Uterus (tissue), 4 donors: Measurements from ENCODE around the gene ZNF286A. TPM values are rescaled to one million over a fixed set of nuclear protein-coding genes. Genes with fewer than 3 reads are reported as not detected.
"Not testable (repeated sequence)": the region's sequence is repeated elsewhere in the genome, so short reads cannot be mapped to it uniquely, and the experiment has no call there.

Source experiments
- DNase-seq, 2 donors: peaks; one replicate each; pipeline ENCODE4 v3.0.0-alpha.2; 2019 to 2020
- H3K27ac ChIP-seq, 2 donors: fragments of 200-600 bp; sonication (generic); 1 replicate in 1 of 2; 2 replicates in 1 of 2; pipeline ENCODE4 v1.5.1; 2016 to 2018
- H3K27me3 ChIP-seq, 2 donors: fragments of 200-600 bp; sonication (generic); one replicate each; pipeline ENCODE4 v1.5.1; 2018 to 2019; ENCODE audit warnings: control low read depth in 1 of 2
- H3K36me3 ChIP-seq, 2 donors: fragments of 200-600 bp; sonication (generic); one replicate each; pipeline ENCODE4 v1.5.1; 2019; ENCODE audit warnings: control low read depth in 1 of 2
- H3K4me1 ChIP-seq, 2 donors: fragments of 200-600 bp; sonication (generic); one replicate each; pipeline ENCODE4 v1.5.1; 2018 to 2019; ENCODE audit warnings: control low read depth in 1 of 2
- H3K4me3 ChIP-seq, 2 donors: fragments of 200-600 bp; sonication (generic); 1 replicate in 1 of 2; 2 replicates in 1 of 2; pipeline ENCODE4 v1.5.1; 2018 to 2019; ENCODE audit warnings: mild to moderate bottlenecking in 1 of 2
- H3K9me3 ChIP-seq, 2 donors: fragments of 200-600 bp; sonication (generic); one replicate each; pipeline ENCODE4 v1.5.1; 2019; ENCODE audit warnings: control low read depth in 1 of 2
- CTCF ChIP-seq, 4 experiments: fragments of 200-600 bp in 2 of 4; fragments of 450-650 bp in 2 of 4; sonication (generic) in 2 of 4; IDR thresholded peaks; one replicate each; pipeline ENCODE4 v1.5.1; 2016 to 2019; ENCODE audit warnings: antibody characterized with exemption in 4 of 4, mild to moderate bottlenecking in 2 of 4, moderate library complexity in 1 of 4
- POLR2A ChIP-seq, 2 donors: fragments of 450-650 bp; IDR thresholded peaks; one replicate each; pipeline ENCODE4 v1.6.1; 2016; ENCODE audit warnings: antibody characterized with exemption in 2 of 2, mild to moderate bottlenecking in 1 of 2, moderate library complexity in 1 of 2
- intact Hi-C: fragments of 100-400 bp; cut with DNase I; formaldehyde crosslinking; loops from one replicate; pipeline ENCODE4 v1.15.1; 2023; ENCODE audit warnings: low total_unique reads
- total RNA-seq, 4 donors: library from RNA; depleted of rRNA in 3 of 4; stranded (reverse); fragments of >200 nt in 3 of 4; gene quantifications; one replicate each; pipeline versions ENCODE4 v1.1.0 to v1.2.4, GENCODE V29; 2014 to 2023
- donor health status: DM: yes; HTN: yes; CAD: no.

Gene ZNF286A
- total RNA-seq, 4 donors from 2014 or later, result 5.6 to 79.0 (median 17.4) TPM

GRCh38 chr17:15659663-15660062, 39.9 kb upstream of the ZNF286A start:
- Histone ChIP-seq H3K27me3 (no peaks in the 10 kb centered on the region), H3K4me3 (no peak overlapping the region), H3K9me3 (no peaks in the 10 kb centered on the region), H3K4me1 (no peaks in the 10 kb centered on the region), H3K27ac (no peak overlapping the region), H3K36me3 (no peaks in the 10 kb centered on the region)
- no peak for DNase-seq
- intact Hi-C loops, result no loop called here
- TF ChIP-seq CTCF (IDR thresholded peaks at IDR 0.05), result no peak
- TF ChIP-seq POLR2A (IDR thresholded peaks at IDR 0.05), result no peak

- Histone ChIP-seq H3K27me3 (no peaks in the 10 kb centered on the region), H3K36me3 (no peaks in the 10 kb centered on the region), H3K27ac (no peak overlapping the region), H3K4me3 (no peak overlapping the region), H3K4me1 (no peaks in the 10 kb centered on the region), H3K9me3 (no peaks in the 10 kb centered on the region)
- TF ChIP-seq CTCF (IDR thresholded peaks at IDR 0.05), result no peak
- TF ChIP-seq POLR2A (IDR thresholded peaks at IDR 0.05), result no peak
- DNase-seq, result no peak
- intact Hi-C loops, result no loop called here
Measured at GRCh38 chr17:15660077-15660476, 39.5 kb upstream of the ZNF286A start.

- DNase-seq, result no peak
- Histone ChIP-seq H3K27ac (no peak overlapping the region), H3K36me3 (no peaks in the 10 kb centered on the region), H3K4me3 (no peak overlapping the region), H3K4me1 (no peaks in the 10 kb centered on the region), H3K27me3 (no peaks in the 10 kb centered on the region), H3K9me3 (no peaks in the 10 kb centered on the region)
- intact Hi-C loops, result no loop called here
- TF ChIP-seq CTCF (IDR thresholded peaks at IDR 0.05) (no peak), POLR2A (IDR thresholded peaks at IDR 0.05) (no peak)
Measured at GRCh38 chr17:15662681-15663080, 36.9 kb upstream of the ZNF286A start.

GRCh38 chr17:15663176-15663575, 36.4 kb upstream of the ZNF286A start:
- Histone ChIP-seq H3K4me1 (no peaks in the 10 kb centered on the region), H3K9me3 (no peaks in the 10 kb centered on the region), H3K36me3 (no peaks in the 10 kb centered on the region), H3K4me3 (no peak overlapping the region), H3K27ac (no peak overlapping the region), H3K27me3 (no peaks in the 10 kb centered on the region)
- intact Hi-C loops, result no loop called here
- TF ChIP-seq POLR2A (IDR thresholded peaks at IDR 0.05), result no peak
- no peak for TF ChIP-seq CTCF (IDR thresholded peaks at IDR 0.05)
- DNase-seq, result no peak

GRCh38 chr17:15663691-15664090, 35.9 kb upstream of the ZNF286A start:
- Histone ChIP-seq H3K36me3 (no peaks in the 10 kb centered on the region), H3K27me3 (no peaks in the 10 kb centered on the region), H3K27ac (no peak overlapping the region), H3K9me3 (no peaks in the 10 kb centered on the region), H3K4me3 (no peak overlapping the region), H3K4me1 (no peaks in the 10 kb centered on the region)
- intact Hi-C loops, result no loop called here
- DNase-seq, result no peak
- TF ChIP-seq POLR2A (IDR thresholded peaks at IDR 0.05) (no peak), CTCF (IDR thresholded peaks at IDR 0.05) (no peak)

GRCh38 chr17:15669526-15669925, 30.0 kb upstream of the ZNF286A start:
- H3K27me3 ChIP-seq, H3K36me3 ChIP-seq, H3K9me3 ChIP-seq, H3K4me1 ChIP-seq, DNase-seq, H3K4me3 ChIP-seq, H3K27ac ChIP-seq, intact Hi-C loops: not testable (repeated sequence)

GRCh38 chr17:15674640-15675039, 24.9 kb upstream of the ZNF286A start:
- intact Hi-C loops, H3K9me3 ChIP-seq, H3K4me1 ChIP-seq, H3K27ac ChIP-seq, H3K4me3 ChIP-seq, H3K27me3 ChIP-seq, DNase-seq, H3K36me3 ChIP-seq: not testable (repeated sequence)

- DNase-seq, H3K36me3 ChIP-seq, H3K27me3 ChIP-seq, H3K4me3 ChIP-seq, H3K9me3 ChIP-seq, intact Hi-C loops, H3K27ac ChIP-seq, H3K4me1 ChIP-seq: not testable (repeated sequence)
Measured at GRCh38 chr17:15675991-15676390, 23.6 kb upstream of the ZNF286A start.

- H3K9me3 ChIP-seq, H3K27ac ChIP-seq, H3K27me3 ChIP-seq, H3K4me1 ChIP-seq, DNase-seq, H3K4me3 ChIP-seq, H3K36me3 ChIP-seq, intact Hi-C loops: not testable (repeated sequence)
Measured at GRCh38 chr17:15683135-15683534, 16.4 kb upstream of the ZNF286A start.
